ENCODE data around the gene MSL1. TPM values are rescaled to one million over a fixed set of nuclear protein-coding genes. Genes with fewer than 3 reads are reported as not detected.

Gene MSL1
- total and polyA plus RNA-seq, 2 of the 13 experiments (the other 11 are each of a cell fraction or from before 2014, with no cell fraction given): 63.8 to 88.5 TPM

DNA sequence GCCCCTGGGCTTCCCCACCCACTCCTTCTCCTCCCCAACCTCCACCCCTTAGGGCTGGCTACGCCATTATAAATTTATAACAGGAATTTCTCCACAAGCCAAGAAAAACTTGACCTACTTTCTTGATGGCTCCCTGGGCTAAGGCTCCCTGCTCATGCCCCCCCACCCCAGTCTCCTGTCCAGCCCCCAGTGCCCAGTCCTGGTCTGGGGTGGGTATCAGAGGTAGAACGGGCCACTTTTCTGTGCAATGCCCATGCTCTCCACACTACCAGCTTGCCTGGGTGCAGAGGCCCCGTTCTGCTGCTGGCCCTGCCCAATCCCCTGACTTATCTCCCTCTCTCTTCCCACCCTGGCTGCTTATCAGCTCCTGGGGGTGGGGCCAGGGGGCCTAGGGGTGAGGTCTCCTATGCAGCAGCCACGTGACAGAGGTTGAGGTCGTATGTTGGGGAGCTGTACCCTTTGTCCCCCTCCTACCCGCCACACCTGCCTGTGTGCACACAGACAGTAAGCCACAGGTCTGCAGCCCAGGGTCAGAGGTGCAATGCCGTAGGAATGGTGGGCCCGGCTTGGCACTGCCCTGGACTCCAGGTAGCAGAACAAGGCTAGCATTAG, 48.9 kb upstream of the MSL1 start (continued):
- TF ChIP-seq, protein P1, sequence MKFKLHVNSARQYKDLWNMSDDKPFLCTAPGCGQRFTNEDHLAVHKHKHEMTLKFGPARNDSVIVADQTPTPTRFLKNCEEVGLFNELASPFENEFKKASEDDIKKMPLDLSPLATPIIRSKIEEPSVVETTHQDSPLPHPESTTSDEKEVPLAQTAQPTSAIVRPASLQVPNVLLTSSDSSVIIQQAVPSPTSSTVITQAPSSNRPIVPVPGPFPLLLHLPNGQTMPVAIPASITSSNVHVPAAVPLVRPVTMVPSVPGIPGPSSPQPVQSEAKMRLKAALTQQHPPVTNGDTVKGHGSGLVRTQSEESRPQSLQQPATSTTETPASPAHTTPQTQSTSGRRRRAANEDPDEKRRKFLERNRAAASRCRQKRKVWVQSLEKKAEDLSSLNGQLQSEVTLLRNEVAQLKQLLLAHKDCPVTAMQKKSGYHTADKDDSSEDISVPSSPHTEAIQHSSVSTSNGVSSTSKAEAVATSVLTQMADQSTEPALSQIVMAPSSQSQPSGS (CRISPR knock-in tag; IDR thresholded peaks at IDR 0.05): no peak
- TF ChIP-seq ZNF552 (CRISPR knock-in tag; IDR thresholded peaks at IDR 0.05; ENCODE audit: borderline replicate concordance): no peak
- TF ChIP-seq, protein P2, sequence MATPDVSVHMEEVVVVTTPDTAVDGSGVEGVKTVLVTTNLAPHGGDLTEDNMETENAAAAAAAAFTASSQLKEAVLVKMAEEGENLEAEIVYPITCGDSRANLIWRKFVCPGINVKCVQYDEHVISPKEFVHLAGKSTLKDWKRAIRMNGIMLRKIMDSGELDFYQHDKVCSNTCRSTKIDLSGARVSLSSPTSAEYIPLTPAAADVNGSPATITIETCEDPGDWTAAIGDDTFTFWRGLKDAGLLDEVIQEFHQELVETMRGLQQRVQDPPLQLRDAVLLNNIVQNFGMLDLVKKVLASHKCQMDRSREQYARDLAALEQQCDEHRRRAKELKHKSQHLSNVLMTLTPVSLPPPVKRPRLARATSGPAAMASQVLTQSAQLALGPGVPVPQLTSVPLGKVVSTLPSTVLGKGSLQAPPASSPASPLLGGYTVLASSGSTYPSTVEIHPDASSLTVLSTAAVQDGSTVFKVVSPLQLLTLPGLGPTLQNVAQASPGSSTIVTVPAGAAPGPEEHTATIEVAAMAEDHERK (CRISPR knock-in tag; IDR thresholded peaks at IDR 0.05; ENCODE audit: low read depth): no peak
- no peak for TF ChIP-seq SMAD9 (CRISPR knock-in tag; IDR thresholded peaks at IDR 0.05)
- TF ChIP-seq FOSL1 (CRISPR knock-in tag; IDR thresholded peaks at IDR 0.05; ENCODE audit: borderline replicate concordance): no peak
- no peak for TF ChIP-seq PRMT3 (CRISPR knock-in tag; IDR thresholded peaks at IDR 0.05; ENCODE audit: borderline replicate concordance, low read depth)
- TF ChIP-seq HNRNPLL (IDR thresholded peaks at IDR 0.05; ENCODE audit: low read depth, low read length, poor library complexity, severe bottlenecking): no peak
- TF ChIP-seq, protein P3, sequence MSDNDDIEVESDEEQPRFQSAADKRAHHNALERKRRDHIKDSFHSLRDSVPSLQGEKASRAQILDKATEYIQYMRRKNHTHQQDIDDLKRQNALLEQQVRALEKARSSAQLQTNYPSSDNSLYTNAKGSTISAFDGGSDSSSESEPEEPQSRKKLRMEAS (IDR thresholded peaks at IDR 0.05): peak; percentile 71; the same call in 1 of the 2 replicates
- TF ChIP-seq ZNF383 (CRISPR knock-in tag; IDR thresholded peaks at IDR 0.05; ENCODE audit: borderline replicate concordance): no peak
- 0 out of 2 replicates have a peak, but pooled peaks have one; percentile 56 for TF ChIP-seq PITX1 (CRISPR knock-in tag; IDR thresholded peaks at IDR 0.05)
- no peak for TF ChIP-seq ZNF441 (CRISPR knock-in tag; IDR thresholded peaks at IDR 0.05; ENCODE audit: borderline replicate concordance)
- TF ChIP-seq PRDM15 (CRISPR knock-in tag; IDR thresholded peaks at IDR 0.05): no peak
- no peak for TF ChIP-seq ZNF576 (CRISPR knock-in tag; IDR thresholded peaks at IDR 0.05)
- peak; percentile 88 for TF ChIP-seq MTA1 (CRISPR knock-in tag; IDR thresholded peaks at IDR 0.05; ENCODE audit: borderline replicate concordance)
- TF ChIP-seq BATF2 (CRISPR knock-in tag; IDR thresholded peaks at IDR 0.05): no peak
- no peak for TF ChIP-seq MXD4 (CRISPR knock-in tag; IDR thresholded peaks at IDR 0.05)
- no peak for TF ChIP-seq HNRNPL (IDR thresholded peaks at IDR 0.05; ENCODE audit: low read depth, low read length)
- no peak for TF ChIP-seq ZNF256 (CRISPR knock-in tag; conservative IDR thresholded peaks at IDR 0.05)
- TF ChIP-seq KLF12 (CRISPR knock-in tag; IDR thresholded peaks at IDR 0.05; ENCODE audit: borderline replicate concordance): no peak
- 0 out of 2 replicates have a peak, but pooled peaks have one; percentile 18 for TF ChIP-seq MEIS2 (CRISPR knock-in tag; IDR thresholded peaks at IDR 0.05)
- no peak for TF ChIP-seq ETV6 (CRISPR knock-in tag; conservative IDR thresholded peaks at IDR 0.05)
- no peak for TF ChIP-seq ZNF572 (CRISPR knock-in tag; IDR thresholded peaks at IDR 0.05)
- peak; percentile 58; the same call in 1 of the 2 replicates for TF ChIP-seq NPAS2 (CRISPR knock-in tag; IDR thresholded peaks at IDR 0.05; ENCODE audit: borderline replicate concordance)
